Stimulated activated CD4-positive, alpha-beta T cell treated with anti-CD3 and anti-CD28 coated beads, Interleukin-12 subunit alpha, Interleukin-12 subunit beta, amount 100 ng/mL, for 4 hours (primary cell): ENCODE results near the gene STX10.

Experiments used
- DNase-seq: peaks from one replicate; pipeline ENCODE4 v3.0.0-alpha.2; 2020

Gene STX10

DNA sequence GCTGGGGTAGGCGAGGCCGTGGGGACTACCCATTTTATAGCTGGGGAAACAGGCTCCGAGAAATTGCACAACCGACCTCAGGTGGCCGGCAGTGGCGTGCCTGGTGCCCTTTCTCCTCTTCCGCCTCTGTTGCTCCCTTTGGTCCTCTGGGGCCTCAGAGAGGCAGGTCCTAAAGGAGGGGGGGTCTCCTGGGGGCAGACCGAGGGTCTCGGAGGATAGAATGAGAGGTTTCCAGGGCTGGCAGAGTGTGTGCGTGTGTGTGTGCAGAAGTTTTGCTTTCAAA is 11.3 kb downstream of the STX10 start:
- DNase-seq: no peak

DNA sequence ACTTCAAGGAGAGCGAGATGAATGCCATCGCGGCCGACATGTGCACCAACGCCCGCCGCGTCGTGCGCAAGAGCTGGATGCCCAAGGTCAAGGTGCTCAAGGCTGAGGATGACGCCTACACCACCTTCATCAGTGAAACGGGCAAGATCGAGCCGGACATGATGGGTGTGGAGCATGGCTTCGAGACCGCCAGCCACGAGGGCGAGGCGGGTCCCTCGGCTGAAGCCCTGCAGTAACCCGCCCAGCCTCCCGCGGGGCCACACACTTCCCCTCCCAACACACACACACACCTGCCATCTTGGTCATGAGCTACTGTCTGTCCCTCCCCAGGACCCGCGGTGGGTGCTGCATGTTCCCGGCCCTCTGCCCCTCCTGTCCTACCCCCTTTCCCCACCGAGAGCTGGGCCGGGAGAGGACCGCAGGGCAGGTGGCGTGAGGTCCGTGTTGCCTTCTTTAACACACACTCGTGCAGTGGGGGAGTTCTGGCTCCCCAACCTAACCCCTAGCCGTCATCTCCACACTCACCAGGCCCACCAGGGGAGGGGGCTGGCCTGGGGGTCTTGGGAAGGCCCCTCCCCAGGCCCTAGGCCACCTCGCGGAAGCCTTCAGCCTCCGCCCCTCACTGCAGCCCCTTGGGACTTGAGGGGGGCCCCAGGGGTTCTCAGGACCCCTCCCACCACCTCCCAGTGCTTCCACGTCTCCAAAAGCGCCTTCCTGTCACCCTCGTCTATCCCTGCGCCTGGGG is 11.8 kb downstream of the STX10 start:
- DNase-seq: no peak

DNA sequence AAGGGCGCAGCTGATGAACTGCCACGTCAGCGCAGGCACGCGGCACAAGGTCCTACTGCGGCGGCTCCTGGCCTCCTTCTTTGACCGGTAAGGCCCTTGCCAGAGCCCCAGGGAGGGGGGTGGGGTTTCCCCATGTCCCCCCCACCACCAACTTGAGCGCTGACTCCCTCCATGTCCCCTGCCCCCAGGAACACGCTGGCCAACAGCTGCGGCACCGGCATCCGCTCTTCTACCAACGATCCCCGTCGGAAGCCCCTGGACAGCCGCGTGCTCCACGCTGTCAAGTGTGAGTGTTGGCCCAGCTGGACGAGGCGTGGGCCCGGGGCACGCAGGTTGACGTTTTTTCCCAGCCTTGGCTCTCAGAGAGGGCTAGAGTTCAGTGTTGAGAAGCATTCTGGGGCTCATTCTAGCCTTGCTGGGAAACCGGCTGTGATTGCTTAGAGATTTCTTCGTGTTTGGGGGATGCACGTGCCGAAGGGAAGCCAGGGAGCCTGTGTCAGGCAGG is 12.8 kb downstream of the STX10 start:
- DNase-seq: no peak

DNA sequence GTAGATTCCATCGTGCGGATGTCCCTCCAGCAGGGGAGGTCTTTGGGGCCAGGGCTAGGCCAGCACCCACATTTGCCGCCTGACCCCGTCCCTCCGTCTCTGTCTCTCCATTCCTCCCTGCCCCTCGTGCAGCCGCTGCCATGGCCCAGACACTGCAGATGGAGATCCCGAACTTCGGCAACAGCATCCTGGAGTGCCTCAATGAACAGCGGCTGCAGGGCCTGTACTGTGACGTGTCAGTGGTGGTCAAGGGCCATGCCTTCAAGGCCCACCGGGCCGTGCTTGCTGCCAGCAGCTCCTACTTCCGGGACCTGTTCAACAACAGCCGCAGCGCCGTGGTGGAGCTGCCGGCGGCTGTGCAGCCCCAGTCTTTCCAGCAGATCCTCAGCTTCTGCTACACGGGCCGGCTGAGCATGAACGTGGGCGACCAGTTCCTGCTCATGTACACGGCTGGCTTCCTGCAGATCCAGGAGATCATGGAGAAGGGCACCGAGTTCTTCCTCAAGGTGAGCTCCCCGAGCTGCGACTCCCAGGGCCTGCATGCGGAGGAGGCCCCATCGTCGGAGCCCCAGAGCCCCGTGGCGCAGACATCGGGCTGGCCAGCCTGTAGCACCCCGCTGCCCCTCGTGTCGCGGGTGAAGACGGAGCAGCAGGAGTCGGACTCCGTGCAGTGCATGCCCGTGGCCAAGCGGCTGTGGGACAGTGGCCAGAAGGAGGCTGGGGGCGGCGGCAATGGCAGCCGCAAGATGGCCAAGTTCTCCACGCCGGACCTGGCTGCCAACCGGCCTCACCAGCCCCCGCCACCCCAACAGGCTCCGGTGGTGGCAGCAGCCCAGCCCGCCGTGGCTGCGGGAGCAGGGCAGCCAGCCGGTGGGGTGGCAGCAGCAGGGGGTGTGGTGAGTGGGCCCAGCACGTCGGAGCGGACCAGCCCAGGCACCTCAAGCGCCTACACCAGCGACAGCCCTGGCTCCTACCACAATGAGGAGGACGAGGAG is 14.8 kb downstream of the STX10 start:
- DNase-seq: no peak

GRCh38 chr19:13134626-13135025 is 15.5 kb downstream of the STX10 start:
- no peak for DNase-seq

DNA sequence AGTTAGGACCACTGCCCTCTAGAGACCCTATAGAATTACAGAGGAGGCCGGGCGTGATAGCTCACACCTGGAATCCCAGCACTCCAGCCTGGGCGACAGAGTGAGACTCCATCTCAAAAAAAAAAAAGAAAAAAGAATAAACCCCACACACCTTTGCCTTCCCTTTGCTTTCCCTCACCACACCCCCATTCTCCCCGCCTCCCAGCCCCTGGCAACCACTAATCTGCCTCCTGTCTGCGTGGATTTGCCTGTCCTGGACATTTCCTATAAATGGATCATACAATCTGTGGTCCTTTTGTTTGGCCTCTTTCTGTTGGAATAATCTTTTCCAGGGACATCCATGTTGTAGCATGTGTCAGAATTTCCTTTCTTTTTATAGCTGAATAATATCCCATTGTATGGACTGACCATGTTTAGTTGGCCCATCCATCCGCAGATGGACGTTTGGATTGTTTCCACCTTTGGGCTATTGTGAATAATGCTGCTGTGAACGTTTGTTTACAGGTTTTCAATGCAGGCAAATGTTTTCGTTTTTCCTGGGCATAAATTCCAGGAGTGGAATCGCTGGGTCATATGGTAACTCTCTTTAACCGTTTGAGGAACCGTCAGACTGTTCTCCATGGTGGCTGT is 16.8 kb downstream of the STX10 start:
- DNase-seq: no peak

DNA sequence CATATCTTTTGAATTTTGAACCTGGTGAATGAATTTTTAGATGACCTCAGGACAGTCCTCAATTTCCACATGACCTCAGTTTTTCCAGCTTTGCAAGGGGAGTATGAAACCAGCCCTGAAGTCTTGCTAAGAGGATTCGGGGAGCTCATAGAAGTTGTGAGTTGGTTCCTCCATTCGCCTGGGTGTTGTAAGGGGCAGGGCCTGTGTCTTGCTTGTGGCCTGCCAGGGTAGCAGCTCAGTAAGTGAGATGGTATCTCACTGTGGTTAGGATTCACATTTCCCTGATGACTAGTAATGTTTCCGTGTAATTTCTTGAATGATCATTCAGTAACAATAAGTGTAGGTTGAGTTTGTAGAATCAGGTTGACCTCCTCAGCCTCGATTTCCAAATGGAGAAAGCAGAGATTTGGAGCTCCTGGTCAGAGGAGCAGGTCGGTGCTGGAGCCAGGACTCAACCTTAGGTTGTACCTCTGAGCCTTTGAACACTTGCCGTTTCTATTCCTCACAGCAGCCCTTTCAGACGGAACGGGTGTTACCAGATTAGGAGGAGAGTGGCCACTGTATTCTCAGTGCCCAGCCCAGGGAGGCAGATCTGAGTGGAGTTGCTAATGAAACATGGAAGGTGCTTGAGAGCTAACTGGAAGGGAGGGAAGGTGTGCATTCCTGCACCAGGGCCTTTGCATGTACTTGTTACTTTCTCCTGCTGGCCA is 17.5 kb downstream of the STX10 start:
- DNase-seq: peak; percentile 41

- no peak for DNase-seq
Measured at GRCh38 chr19:13130886-13131490, 19.2 kb downstream of the STX10 start.

DNA sequence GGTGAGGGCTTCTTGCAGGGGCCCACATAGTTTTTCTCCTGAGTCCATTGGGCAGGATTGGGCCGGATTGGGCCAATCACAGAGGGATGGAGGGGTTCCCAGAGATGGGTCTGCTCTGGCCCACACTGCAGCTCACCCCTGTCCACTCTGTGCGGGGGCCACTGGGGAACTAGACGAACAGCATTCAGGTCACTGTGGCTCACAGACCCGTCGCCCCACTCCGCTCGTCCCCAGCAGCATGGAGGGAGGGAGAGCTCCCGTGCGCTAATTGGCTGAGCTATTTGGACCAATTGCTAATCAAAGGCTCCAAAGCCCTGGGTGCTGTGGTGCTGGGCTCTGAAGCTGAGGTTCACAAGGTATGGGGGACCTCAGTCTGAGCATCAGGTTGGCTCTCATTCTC is 20.8 kb downstream of the STX10 start:
- DNase-seq: no peak

GRCh38 chr19:13128583-13128982 is 21.6 kb downstream of the STX10 start:
- no peak for DNase-seq

- no peak for DNase-seq
Measured at GRCh38 chr19:13127811-13128575, 22.2 kb downstream of the STX10 start.

GRCh38 chr19:13127051-13127450 is 23.1 kb downstream of the STX10 start:
- no peak for DNase-seq

GRCh38 chr19:13122980-13123957 is 26.9 kb downstream of the STX10 start:
- DNase-seq: no peak

DNA sequence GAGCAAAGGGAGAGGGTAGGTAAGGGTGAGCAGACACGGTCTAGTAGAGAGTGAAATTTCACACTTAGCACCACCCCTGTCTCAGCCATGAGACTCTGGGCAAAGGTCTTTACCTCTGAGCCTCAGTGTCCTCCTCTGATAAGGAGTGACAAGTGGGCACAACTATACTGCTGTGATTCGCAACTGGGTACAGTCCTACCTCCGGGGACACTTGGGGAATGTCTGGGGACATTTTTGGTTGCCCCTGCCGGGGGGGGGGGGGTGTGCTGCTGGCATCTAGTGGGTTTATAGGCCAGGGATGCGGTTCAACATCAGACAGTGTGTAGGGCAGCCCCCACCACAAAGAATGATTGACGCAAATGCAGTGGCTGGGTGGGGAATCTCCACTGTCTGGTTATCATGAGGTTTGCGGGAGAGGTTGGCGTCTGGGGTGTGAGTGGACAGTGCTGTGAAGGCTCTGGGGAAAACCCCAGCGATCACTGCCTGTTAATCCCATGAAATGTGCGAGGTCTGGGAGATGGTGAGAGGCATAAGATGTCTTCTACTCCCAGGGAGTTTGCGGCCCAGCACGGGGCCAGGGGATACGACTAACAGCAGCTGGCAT is 27.8 kb downstream of the STX10 start:
- DNase-seq: no peak

- DNase-seq: no peak
Measured at GRCh38 chr19:13121551-13122274, 28.5 kb downstream of the STX10 start.

GRCh38 chr19:13120817-13121216 is 29.4 kb downstream of the STX10 start:
- DNase-seq: no peak

DNA sequence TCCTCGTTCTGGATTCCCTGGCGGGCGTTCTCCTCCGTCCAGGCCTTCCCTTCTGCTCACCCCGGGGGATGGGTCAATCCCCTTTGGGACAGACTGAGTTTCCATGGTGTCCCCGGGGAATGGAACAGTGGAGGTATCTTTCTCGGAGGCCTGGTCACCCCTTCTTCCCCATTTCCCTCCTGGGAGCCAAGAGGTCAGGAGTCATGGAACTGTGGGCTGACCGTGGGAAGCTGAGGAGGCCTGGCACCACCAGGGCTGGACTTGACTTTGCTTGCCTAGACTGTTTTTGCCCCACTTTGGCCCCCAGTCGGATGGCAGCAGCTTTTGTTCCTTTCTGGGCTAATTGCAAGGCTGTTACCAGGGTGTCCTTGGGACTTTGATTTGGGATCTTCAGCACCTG is 30.1 kb downstream of the STX10 start:
- DNase-seq: no peak

DNA sequence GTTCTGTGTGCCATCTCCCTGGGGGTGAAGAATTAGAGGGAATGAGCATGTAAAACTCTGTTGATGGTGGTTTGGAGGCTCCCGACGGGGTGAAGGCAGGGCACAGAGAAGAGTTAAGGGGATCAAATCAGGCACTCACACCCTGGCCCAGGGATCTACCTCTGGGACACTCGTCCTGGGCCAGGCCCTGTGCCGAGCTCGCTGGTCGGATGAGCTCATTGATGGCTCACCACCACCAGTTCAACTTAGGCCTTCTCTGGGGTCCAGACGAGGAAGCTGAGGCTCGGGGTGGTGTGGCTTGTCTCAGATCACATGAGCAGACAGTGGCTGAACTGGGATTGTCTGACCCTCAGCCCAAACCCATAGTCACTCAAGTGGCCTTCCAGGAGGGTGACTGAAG is 30.5 kb downstream of the STX10 start:
- no peak for DNase-seq
